B cell (primary cell): ENCODE data around the gene CYP4F3. TPM values are rescaled to one million over a fixed set of nuclear protein-coding genes. Genes with fewer than 3 reads are reported as not detected.

Experiments
- ATAC-seq: fragments of 200-7000 bp; cut with Tn5 transposase; one replicate; pipeline ENCODE4 v1.10.0; 2021; ENCODE audit warnings: low read depth, mild to moderate bottlenecking, moderate number of reproducible peaks, moderate library complexity
- CTCF ChIA-PET: fragments of 350-600 bp; sonication (Branson Sonifier 250); formaldehyde crosslinking; loops from one replicate; lab custom pipeline; 2021; ENCODE audit warnings: antibody characterized with exemption, inconsistent platforms; lab: Charles Lee
- POLR2A ChIA-PET: fragments of 350-600 bp; sonication (Branson Sonifier 250); formaldehyde crosslinking; loops from one replicate; lab custom pipeline; 2021; ENCODE audit warnings: antibody characterized with exemption; lab: Charles Lee
- DNase-seq: peaks from one replicate; pipeline ENCODE4 v3.0.0; 2013
- H2AFZ ChIP-seq: 2 replicates; pipeline ENCODE4 v1.6.1; 2012; ENCODE audit warnings: mild to moderate bottlenecking, low read depth, low read length; ENCODE audit not compliant: insufficient read depth, poor library complexity, severe bottlenecking
- H3K27ac ChIP-seq, 2 donors: 1 replicate in 1 of 2; 2 replicates in 1 of 2; pipeline ENCODE4 v1.5.1; 2012 to 2013; ENCODE audit warnings: low read length in 2 of 2, mild to moderate bottlenecking in 2 of 2, moderate library complexity in 1 of 2
- H3K27me3 ChIP-seq, 4 experiments: fragments of 200-600 bp in 1 of 4; sonication (generic) in 1 of 4; replicated peaks in 1 of 4; 1 replicate in 2 of 4; 2 replicates in 2 of 4; pipeline versions ENCODE4 v1.6.1 to v1.7.0; 2013 to 2016; ENCODE audit warnings: low read length in 3 of 4, mild to moderate bottlenecking in 2 of 4, mixed read lengths in 1 of 4, moderate library complexity in 1 of 4; ENCODE audit not compliant: insufficient read depth in 4 of 4, control insufficient read depth in 3 of 4; ENCODE audit errors: control extremely low read depth in 1 of 4
- H3K36me3 ChIP-seq, 2 experiments: replicated peaks in 1 of 2; 1 replicate in 1 of 2; 2 replicates in 1 of 2; pipeline versions ENCODE4 v1.6.1 to v1.7.1; 2013; ENCODE audit warnings: low read length in 1 of 2; ENCODE audit not compliant: insufficient read depth in 2 of 2, control insufficient read depth in 1 of 2; ENCODE audit errors: control extremely low read depth in 1 of 2, extremely low read depth in 1 of 2
- H3K4me1 ChIP-seq, 2 donors: fragments of 200-600 bp in 1 of 2; sonication (generic) in 1 of 2; 1 replicate in 1 of 2; 2 replicates in 1 of 2; pipeline versions ENCODE4 v1.5.1 to v1.6.1; 2013 to 2017; ENCODE audit warnings: low read length in 2 of 2; ENCODE audit not compliant: control insufficient read depth in 2 of 2, insufficient read depth in 2 of 2
- H3K4me2 ChIP-seq: replicated peaks from 2 replicates; pipeline ENCODE3; 2012; ENCODE audit warnings: mild to moderate bottlenecking, low read depth, low read length; ENCODE audit not compliant: poor library complexity, severe bottlenecking
- H3K4me3 ChIP-seq, 5 experiments: fragments of 200-600 bp in 1 of 5; sonication (generic) in 1 of 5; 1 replicate in 3 of 5; 2 replicates in 2 of 5; pipeline versions ENCODE4 v1.5.1 to v1.7.0; 2011 to 2016; ENCODE audit warnings: low read length in 4 of 5, mild to moderate bottlenecking in 4 of 5, low read depth in 2 of 5, control low read depth in 1 of 5, moderate library complexity in 1 of 5; ENCODE audit not compliant: insufficient read depth in 1 of 5; ENCODE audit errors: control extremely low read depth in 1 of 5, extremely low read depth in 1 of 5
- H3K79me2 ChIP-seq: fragments of 200-600 bp; sonication (generic); one replicate; pipeline ENCODE4 v1.6.0; 2016; ENCODE audit warnings: low read length; ENCODE audit not compliant: control insufficient read depth, insufficient read depth
- H3K9ac ChIP-seq: fragments of 200-600 bp; sonication (generic); 2 replicates; pipeline ENCODE4 v1.6.1; 2017; ENCODE audit warnings: mild to moderate bottlenecking, low read length, moderate library complexity
- H3K9me3 ChIP-seq, 3 donors: one replicate each; pipeline versions ENCODE4 v1.6.1 to v1.7.1; 2013; ENCODE audit warnings: low read length in 2 of 3; ENCODE audit not compliant: control insufficient read depth in 2 of 3, insufficient read depth in 1 of 3; ENCODE audit errors: control extremely low read depth in 1 of 3
- H4K20me1 ChIP-seq: 2 replicates; pipeline ENCODE4 v1.6.0; 2012; ENCODE audit warnings: mild to moderate bottlenecking, low read length; ENCODE audit not compliant: insufficient read depth, control insufficient read depth, poor library complexity, severe bottlenecking
- H3K27ac Mint-ChIP-seq: one replicate; pipeline ENCODE4 v1.8.0; 2021; ENCODE audit warnings: mixed read lengths
- H3K27me3 Mint-ChIP-seq: one replicate; pipeline ENCODE4 v1.8.0; 2021; ENCODE audit warnings: mixed read lengths
- H3K4me1 Mint-ChIP-seq: one replicate; pipeline ENCODE4 v1.8.0; 2021; ENCODE audit warnings: mixed read lengths
- H3K4me3 Mint-ChIP-seq: one replicate; pipeline ENCODE4 v1.8.0; 2021; ENCODE audit warnings: mixed read lengths
- H3K9me3 Mint-ChIP-seq: one replicate; pipeline ENCODE4 v1.8.0; 2022; ENCODE audit warnings: mixed read lengths; ENCODE audit not compliant: insufficient read depth
- CTCF ChIP-seq: fragments of 200-600 bp; IDR thresholded peaks from one replicate; pipeline ENCODE4 v1.8.0; 2022; ENCODE audit warnings: antibody characterized with exemption, mild to moderate bottlenecking
- EZH2 ChIP-seq: IDR thresholded peaks from 2 replicates; pipeline ENCODE4 v1.6.1; 2012; ENCODE audit warnings: borderline replicate concordance, low read depth, mild to moderate bottlenecking, moderate library complexity, low read length; ENCODE audit not compliant: insufficient read depth, poor library complexity, severe bottlenecking
- WGBS: methylation state at CpG from one replicate; pipeline ENCODE4 v1.1.5; 2013; ENCODE audit warnings: missing lambda C conversion rate; ENCODE audit not compliant: insufficient coverage; 5-methylcytosine and 5-hydroxymethylcytosine counted together
- intact Hi-C: fragments of 100-400 bp; cut with micrococcal nuclease; formaldehyde crosslinking; loops from one replicate; pipeline ENCODE4 v1.10.0; 2022
- polyA plus RNA-seq: library from polyadenylated mRNA; depleted of rRNA; stranded (reverse); fragments of >200 nt; gene quantifications from 2 replicates; pipeline ENCODE4 v1.2.3, GENCODE V29; 2012
- total RNA-seq, 2 donors: library from RNA; stranded (reverse); fragments of 120-200 nt in 1 of 2; gene quantifications; 1 replicate in 1 of 2; 2 replicates in 1 of 2; pipeline versions ENCODE4 v1.2.3 to v1.2.4, GENCODE V29; 2013 to 2022

CYP4F3 gene
- total and polyA plus RNA-seq, 2 donors (not counting 1 experiment from before 2014, with no cell fraction given) = not detected

- Histone ChIP-seq H3K36me3 (no peaks in the 10 kb centered on the region), H3K9me3 (peaks cover 0 to 8% (median 0%) of the 10 kb centered on the region in 3 donors), H3K4me1 (no peaks in the 10 kb centered on the region), H3K4me2 (no peak overlapping the region), H4K20me1 (no peaks in the 10 kb centered on the region), H2AFZ (no peak overlapping the region), H3K79me2 (no peaks in the 10 kb centered on the region), H3K27ac (no peak overlapping the region), H3K27me3 (peaks cover 0 to 27% (median 0%) of the 10 kb centered on the region in 4 experiments), H3K4me3 (no peak overlapping the region), H3K9ac (no peak overlapping the region)
- DNase-seq (no peak), ATAC-seq (no peak)
- no peaks in the 10 kb centered on the region for H3K4me1 Mint-ChIP-seq
- ChIA-PET POLR2A (no interaction called here), CTCF (no interaction called here)
- H3K4me3 Mint-ChIP-seq = no peak overlapping the region
- intact Hi-C loops = no loop called here
- TF ChIP-seq EZH2 (no peak), CTCF (no peak)
- H3K27ac Mint-ChIP-seq = no peak overlapping the region
- no peaks in the 10 kb centered on the region for H3K9me3 Mint-ChIP-seq
- H3K27me3 Mint-ChIP-seq = peaks cover 42% of the 10 kb centered on the region
- 86% methylated on average over 1 of the region's 1 CpG for WGBS
These were observed 18.9 kb upstream of the CYP4F3 start for GRCh38 chr19:15621801-15622200.

GRCh38 chr19:15622991-15623390, 17.7 kb upstream of the CYP4F3 start:
- no peaks in the 10 kb centered on the region for H3K9me3 Mint-ChIP-seq
- Histone ChIP-seq H4K20me1 (no peaks in the 10 kb centered on the region), H3K36me3 (no peaks in the 10 kb centered on the region), H3K27ac (no peak overlapping the region), H3K4me2 (no peak overlapping the region), H3K79me2 (no peaks in the 10 kb centered on the region), H3K27me3 (peaks cover 0 to 25% (median 0%) of the 10 kb centered on the region in 4 experiments), H3K9ac (no peak overlapping the region), H3K4me3 (no peak overlapping the region), H3K9me3 (peaks cover 0 to 8% (median 0%) of the 10 kb centered on the region in 3 donors), H2AFZ (no peak overlapping the region), H3K4me1 (no peaks in the 10 kb centered on the region)
- no peaks in the 10 kb centered on the region for H3K4me1 Mint-ChIP-seq
- H3K27me3 Mint-ChIP-seq = peaks cover 37% of the 10 kb centered on the region
- ATAC-seq (no peak), DNase-seq (no peak)
- intact Hi-C loops = no loop called here
- H3K4me3 Mint-ChIP-seq = no peak overlapping the region
- no peak for TF ChIP-seq EZH2
- TF ChIP-seq CTCF = no peak
- POLR2A ChIA-PET = no interaction called here
- CTCF ChIA-PET = interaction anchor here (1.0 kb wide), 1 partner anchor 8 kb away, joined by 3 read pairs; no protein-coding TSS in a partner anchor
- no peak overlapping the region for H3K27ac Mint-ChIP-seq
- WGBS = 74% methylated on average over 11 of the region's 11 CpGs
